PFSK-1 (cell line): ENCODE data around the gene DOCK1.

Experiments used
- POLR2AphosphoS5 ChIP-seq: IDR thresholded peaks from 2 replicates; pipeline ENCODE4 v1.6.1; 2012; ENCODE audit warnings: low read depth, mild to moderate bottlenecking, control low read depth, low read length, moderate library complexity
- TAF1 ChIP-seq: IDR thresholded peaks from 2 replicates; pipeline ENCODE4 v1.6.1; 2012; ENCODE audit warnings: low read length, control low read depth, borderline replicate concordance; ENCODE audit not compliant: insufficient read depth
- TF ChIP-seq, protein P1 (sequence below), 2 experiments: IDR thresholded peaks; 2 replicates each; pipeline versions ENCODE4 v1.6.1 to v1.8.0; 2011 to 2012; ENCODE audit warnings: low read depth in 2 of 2, low read length in 2 of 2, control low read depth in 1 of 2, inconsistent platforms in 1 of 2, mild to moderate bottlenecking in 1 of 2, moderate library complexity in 1 of 2; ENCODE audit not compliant: insufficient read depth in 1 of 2

DNA sequence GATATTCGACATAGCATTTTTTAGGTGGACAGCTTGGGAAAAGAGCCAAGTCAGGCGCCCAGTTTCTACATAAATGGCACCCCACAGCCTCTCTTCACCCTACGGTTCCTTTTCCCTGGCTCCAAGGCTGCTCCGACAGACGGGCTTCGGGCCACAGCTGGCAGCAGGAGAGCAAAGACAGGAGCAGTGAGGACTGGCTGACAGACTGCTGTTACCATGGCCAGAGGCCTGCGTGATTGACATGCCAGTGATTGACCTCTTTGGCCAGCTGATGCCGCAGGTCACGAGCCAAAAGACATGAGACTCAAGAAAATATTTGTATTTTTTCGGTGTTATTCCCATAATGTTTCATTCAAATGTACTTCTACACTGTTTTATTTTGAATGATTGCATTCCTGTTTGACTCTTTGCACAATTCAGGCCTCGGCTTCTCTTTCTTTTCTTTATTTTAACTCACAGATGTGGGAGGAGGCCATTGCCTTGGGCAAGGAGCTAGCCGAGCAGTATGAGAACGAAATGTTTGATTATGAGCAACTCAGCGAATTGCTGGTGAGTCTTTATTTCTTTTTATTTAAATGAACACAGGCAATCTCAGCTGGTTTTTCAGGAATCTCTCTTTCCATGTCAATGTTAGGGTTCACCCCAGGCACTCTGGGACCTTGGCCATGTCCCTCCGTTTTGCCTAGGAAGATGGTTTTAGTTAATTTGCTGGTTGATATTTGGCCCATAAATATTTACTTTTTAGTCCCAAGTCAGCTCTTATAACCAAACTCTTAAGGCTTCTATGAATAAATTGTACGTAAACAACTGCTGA is 497.6 kb downstream of the DOCK1 start:
- TF ChIP-seq, protein P1, sequence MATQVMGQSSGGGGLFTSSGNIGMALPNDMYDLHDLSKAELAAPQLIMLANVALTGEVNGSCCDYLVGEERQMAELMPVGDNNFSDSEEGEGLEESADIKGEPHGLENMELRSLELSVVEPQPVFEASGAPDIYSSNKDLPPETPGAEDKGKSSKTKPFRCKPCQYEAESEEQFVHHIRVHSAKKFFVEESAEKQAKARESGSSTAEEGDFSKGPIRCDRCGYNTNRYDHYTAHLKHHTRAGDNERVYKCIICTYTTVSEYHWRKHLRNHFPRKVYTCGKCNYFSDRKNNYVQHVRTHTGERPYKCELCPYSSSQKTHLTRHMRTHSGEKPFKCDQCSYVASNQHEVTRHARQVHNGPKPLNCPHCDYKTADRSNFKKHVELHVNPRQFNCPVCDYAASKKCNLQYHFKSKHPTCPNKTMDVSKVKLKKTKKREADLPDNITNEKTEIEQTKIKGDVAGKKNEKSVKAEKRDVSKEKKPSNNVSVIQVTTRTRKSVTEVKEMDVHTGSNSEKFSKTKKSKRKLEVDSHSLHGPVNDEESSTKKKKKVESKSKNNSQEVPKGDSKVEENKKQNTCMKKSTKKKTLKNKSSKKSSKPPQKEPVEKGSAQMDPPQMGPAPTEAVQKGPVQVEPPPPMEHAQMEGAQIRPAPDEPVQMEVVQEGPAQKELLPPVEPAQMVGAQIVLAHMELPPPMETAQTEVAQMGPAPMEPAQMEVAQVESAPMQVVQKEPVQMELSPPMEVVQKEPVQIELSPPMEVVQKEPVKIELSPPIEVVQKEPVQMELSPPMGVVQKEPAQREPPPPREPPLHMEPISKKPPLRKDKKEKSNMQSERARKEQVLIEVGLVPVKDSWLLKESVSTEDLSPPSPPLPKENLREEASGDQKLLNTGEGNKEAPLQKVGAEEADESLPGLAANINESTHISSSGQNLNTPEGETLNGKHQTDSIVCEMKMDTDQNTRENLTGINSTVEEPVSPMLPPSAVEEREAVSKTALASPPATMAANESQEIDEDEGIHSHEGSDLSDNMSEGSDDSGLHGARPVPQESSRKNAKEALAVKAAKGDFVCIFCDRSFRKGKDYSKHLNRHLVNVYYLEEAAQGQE (IDR thresholded peaks at IDR 0.05; ENCODE audit: insufficient read depth in 1 of 2, low read depth in 2 of 2, low read length in 2 of 2): no peak
- TF ChIP-seq TAF1 (no peak), POLR2AphosphoS5 (no peak)
